Gastroesophageal sphincter (tissue), 4 donors: ENCODE results near the gene RABGEF1. TPM values are rescaled to one million over a fixed set of nuclear protein-coding genes. Genes with fewer than 3 reads are reported as not detected.

Source experiments
- ATAC-seq: fragments of 150-250 bp; one replicate; pipeline ENCODE4 v1.9.1; 2016; ENCODE audit warnings: mild to moderate bottlenecking, moderate library complexity
- H3K27ac ChIP-seq, 4 donors: fragments of 200-600 bp; sonication (generic) in 3 of 4; 1 replicate in 3 of 4; 2 replicates in 1 of 4; pipeline ENCODE4 v1.5.1; 2016 to 2019
- H3K27me3 ChIP-seq: fragments of 200-600 bp; sonication (generic); one replicate; pipeline ENCODE4 v1.5.1; 2019
- H3K36me3 ChIP-seq, 2 donors: fragments of 200-600 bp; sonication (generic); one replicate each; pipeline ENCODE4 v1.5.1; 2019; ENCODE audit warnings: control low read depth in 1 of 2
- H3K4me1 ChIP-seq, 3 donors: fragments of 200-600 bp; sonication (generic); 1 replicate in 2 of 3; 2 replicates in 1 of 3; pipeline ENCODE4 v1.5.1; 2016 to 2019; ENCODE audit warnings: control low read depth in 2 of 3
- H3K4me3 ChIP-seq, 2 donors: fragments of 200-600 bp; sonication (generic); one replicate each; pipeline ENCODE4 v1.5.1; 2019; ENCODE audit warnings: mild to moderate bottlenecking in 1 of 2, moderate library complexity in 1 of 2
- H3K9me3 ChIP-seq, 3 donors: fragments of 200-600 bp; sonication (generic); one replicate each; pipeline ENCODE4 v1.5.1; 2017 to 2019; ENCODE audit warnings: control low read depth in 2 of 3
- CTCF ChIP-seq, 4 experiments: fragments of 200-600 bp in 2 of 4; fragments of 450-650 bp in 2 of 4; sonication (generic) in 1 of 4; IDR thresholded peaks; one replicate each; pipeline ENCODE4 v1.5.1; 2017 to 2019; ENCODE audit warnings: antibody characterized with exemption in 4 of 4, mild to moderate bottlenecking in 2 of 4, moderate library complexity in 2 of 4
- EP300 ChIP-seq: sonication (generic); formaldehyde crosslinking; IDR thresholded peaks from one replicate; pipeline ENCODE4 v1.6.1; 2017; ENCODE audit warnings: antibody characterized with exemption, mild to moderate bottlenecking
- POLR2A ChIP-seq, 2 donors: fragments of 450-650 bp; IDR thresholded peaks; one replicate each; pipeline ENCODE4 v1.6.1; 2017; ENCODE audit warnings: antibody characterized with exemption in 2 of 2, mild to moderate bottlenecking in 2 of 2, moderate library complexity in 1 of 2
- POLR2AphosphoS5 ChIP-seq: sonication (generic); formaldehyde crosslinking; IDR thresholded peaks from one replicate; pipeline ENCODE4 v1.6.1; 2017; ENCODE audit warnings: antibody characterized with exemption
- WGBS, 2 donors: methylation state at CpG; one replicate each; pipeline ENCODE4 v1.1.5; 2018; ENCODE audit warnings: low coverage in 1 of 2; 5-methylcytosine and 5-hydroxymethylcytosine counted together
- total RNA-seq, 4 donors: library from RNA; depleted of rRNA; stranded (reverse); fragments of >200 nt; gene quantifications; one replicate each; pipeline ENCODE4 v1.1.0, GENCODE V29; 2016

Gene RABGEF1
- total RNA-seq, 4 donors from 2014 or later, result 37.8 to 59.9 (median 39.8) TPM

- TF ChIP-seq POLR2A (IDR thresholded peaks at IDR 0.05), result no peak
- TF ChIP-seq POLR2AphosphoS5, result no peak
- no peak for TF ChIP-seq EP300
- TF ChIP-seq CTCF (IDR thresholded peaks at IDR 0.05), result no peak
- 81 to 88% methylated on average over 1 to 3 of the region's 3 CpGs for WGBS, 2 donors
- H3K36me3 ChIP-seq, result peaks cover 0 to 61% of the 10 kb centered on the region in 2 donors
- H3K27ac ChIP-seq, result no peak overlapping the region
- no peaks in the 10 kb centered on the region for H3K27me3 ChIP-seq
- no peak for ATAC-seq
- H3K4me3 ChIP-seq, result no peak overlapping the region
- H3K9me3 ChIP-seq, result peaks cover 0 to 10% (median 0%) of the 10 kb centered on the region in 3 donors
- H3K4me1 ChIP-seq, result no peaks in the 10 kb centered on the region
Observed at GRCh38 chr7:66727058-66727457, 13.5 kb upstream of the RABGEF1 start.

GRCh38 chr7:66728571-66728970 lies 12.0 kb upstream of the RABGEF1 start:
- TF ChIP-seq POLR2A (IDR thresholded peaks at IDR 0.05) (no peak), POLR2AphosphoS5 (no peak), CTCF (IDR thresholded peaks at IDR 0.05) (no peak), EP300 (no peak)
- Histone ChIP-seq H3K9me3 (peaks cover 0 to 10% (median 0%) of the 10 kb centered on the region in 3 donors), H3K27ac (no peak overlapping the region), H3K4me3 (no peak overlapping the region), H3K36me3 (peaks cover 0 to 51% of the 10 kb centered on the region in 2 donors), H3K27me3 (no peaks in the 10 kb centered on the region), H3K4me1 (no peaks in the 10 kb centered on the region)
- ATAC-seq, result no peak
- WGBS, 2 donors, result 81 to 88% methylated on average over 5 to 6 of the region's 6 CpGs

GRCh38 chr7:66729274-66729673 lies 11.3 kb upstream of the RABGEF1 start:
- WGBS, 2 donors, result 93 to 95% methylated on average over 3 of the region's 3 CpGs
- no peaks in the 10 kb centered on the region for H3K4me1 ChIP-seq
- H3K36me3 ChIP-seq, result peaks cover 0 to 46% of the 10 kb centered on the region in 2 donors
- ATAC-seq, result no peak
- TF ChIP-seq EP300 (no peak), POLR2A (IDR thresholded peaks at IDR 0.05) (no peak), CTCF (IDR thresholded peaks at IDR 0.05) (no peak), POLR2AphosphoS5 (no peak)
- no peak overlapping the region for H3K27ac ChIP-seq
- no peaks in the 10 kb centered on the region for H3K27me3 ChIP-seq
- peaks cover 0 to 7% (median 0%) of the 10 kb centered on the region in 3 donors for H3K9me3 ChIP-seq
- H3K4me3 ChIP-seq, result no peak overlapping the region

GRCh38 chr7:66731986-66732385 lies 8.5 kb upstream of the RABGEF1 start:
- Histone ChIP-seq H3K4me1 (peaks cover 0 to 5% (median 0%) of the 10 kb centered on the region in 3 donors), H3K27ac (no peak overlapping the region), H3K9me3 (peaks cover 0 to 14% (median 0%) of the 10 kb centered on the region in 3 donors), H3K4me3 (no peak overlapping the region), H3K36me3 (peaks cover 0 to 44% of the 10 kb centered on the region in 2 donors), H3K27me3 (no peaks in the 10 kb centered on the region)
- ATAC-seq, result no peak
- TF ChIP-seq EP300 (no peak), POLR2A (IDR thresholded peaks at IDR 0.05) (no peak), POLR2AphosphoS5 (no peak), CTCF (IDR thresholded peaks at IDR 0.05) (no peak)
- 80% methylated on average over 1 of the region's 11 CpGs; no CpG with 5 or more reads in 1 of the 2 donors for WGBS, 2 donors

GRCh38 chr7:66732439-66732838 lies 8.1 kb upstream of the RABGEF1 start:
- WGBS, 2 donors, result 90% methylated on average over 8 to 9 of the region's 9 CpGs
- ATAC-seq, result no peak
- Histone ChIP-seq H3K4me1 (peaks cover 0 to 9% (median 0%) of the 10 kb centered on the region in 3 donors), H3K36me3 (peaks cover 0 to 40% of the 10 kb centered on the region in 2 donors), H3K4me3 (no peak overlapping the region), H3K27me3 (no peaks in the 10 kb centered on the region), H3K27ac (no peak overlapping the region), H3K9me3 (peaks cover 0 to 14% (median 0%) of the 10 kb centered on the region in 3 donors)
- TF ChIP-seq POLR2A (IDR thresholded peaks at IDR 0.05) (no peak), CTCF (IDR thresholded peaks at IDR 0.05) (no peak), POLR2AphosphoS5 (no peak), EP300 (no peak)
